Effector CD8-positive, alpha-beta T cell (primary cell): Measurements from ENCODE around the gene C16orf54.
"Not testable (repeated sequence)": the region's sequence is repeated elsewhere in the genome, so short reads cannot be mapped to it uniquely, and the experiment has no call there.

Experiments used
- DNase-seq: peaks from one replicate; lab custom pipeline; 2025; lab: John Stamatoyannopoulos, UW
- total RNA-seq, 4 experiments: gene quantifications; one replicate each; lab custom pipeline; 2026; lab: John Stamatoyannopoulos, UW

Gene C16orf54
- total RNA-seq = 77.8 to 183 (median 161) reads per million in 4 experiments

GRCh38 chr16:29745853-29746345, at the start of gene C16orf54:
TSS of gene C16orf54 (minus strand) at chr16:29745990. CDS start at chr16:29744951, 1,039 bp downstream.
- DNase-seq = peak; percentile 85

GRCh38 chr16:29794231-29794710, 48.5 kb upstream of the C16orf54 start:
- no peak for DNase-seq

GRCh38 chr16:29793153-29793552, 47.4 kb upstream of the C16orf54 start:
- not testable (repeated sequence) for DNase-seq

GRCh38 chr16:29791845-29792807, 46.3 kb upstream of the C16orf54 start:
- no peak for DNase-seq

GRCh38 chr16:29790949-29791844, 45.4 kb upstream of the C16orf54 start:
- no peak for DNase-seq

GRCh38 chr16:29790183-29790948, 44.6 kb upstream of the C16orf54 start, which contains the start of gene KIF22:
TSS of gene KIF22 (plus strand) at chr16:29790751. CDS start at chr16:29790760, 9 bp downstream.
- peak; percentile 100 for DNase-seq

GRCh38 chr16:29789775-29790182, 44.0 kb upstream of the C16orf54 start:
- DNase-seq = no peak

- not testable (repeated sequence) for DNase-seq
These were observed 41.4 kb upstream of the C16orf54 start for GRCh38 chr16:29787155-29787554.

GRCh38 chr16:29784901-29785500, 39.2 kb upstream of the C16orf54 start:
- peak; percentile 51 for DNase-seq

- DNase-seq = no peak
These were observed 38.4 kb upstream of the C16orf54 start for GRCh38 chr16:29784157-29784556.

GRCh38 chr16:29783094-29783953, 37.5 kb upstream of the C16orf54 start:
- not testable (repeated sequence) for DNase-seq

GRCh38 chr16:29779474-29779873, 33.7 kb upstream of the C16orf54 start:
- no peak for DNase-seq

GRCh38 chr16:29777576-29778350, 32.0 kb upstream of the C16orf54 start, which contains the start of gene ZG16:
TSS of gene ZG16 (plus strand) at chr16:29778256. CDS start at chr16:29779267, 1,011 bp downstream.
- no peak for DNase-seq

- DNase-seq = no peak
These were observed 30.1 kb upstream of the C16orf54 start for GRCh38 chr16:29775742-29776408.

GRCh38 chr16:29774730-29775129, 28.9 kb upstream of the C16orf54 start:
- no peak for DNase-seq

GRCh38 chr16:29772330-29772729, 26.5 kb upstream of the C16orf54 start:
- DNase-seq = not testable (repeated sequence)

- no peak for DNase-seq
These were observed 24.6 kb upstream of the C16orf54 start for GRCh38 chr16:29770250-29770929.
